ENCODE results near the gene FIBCD1. TPM values are rescaled to one million over a fixed set of nuclear protein-coding genes. Genes with fewer than 3 reads are reported as not detected.

The FIBCD1 gene
- total and polyA plus RNA-seq, 2 experiments from 2014 or later = 4.4 to 5.6 TPM

DNA sequence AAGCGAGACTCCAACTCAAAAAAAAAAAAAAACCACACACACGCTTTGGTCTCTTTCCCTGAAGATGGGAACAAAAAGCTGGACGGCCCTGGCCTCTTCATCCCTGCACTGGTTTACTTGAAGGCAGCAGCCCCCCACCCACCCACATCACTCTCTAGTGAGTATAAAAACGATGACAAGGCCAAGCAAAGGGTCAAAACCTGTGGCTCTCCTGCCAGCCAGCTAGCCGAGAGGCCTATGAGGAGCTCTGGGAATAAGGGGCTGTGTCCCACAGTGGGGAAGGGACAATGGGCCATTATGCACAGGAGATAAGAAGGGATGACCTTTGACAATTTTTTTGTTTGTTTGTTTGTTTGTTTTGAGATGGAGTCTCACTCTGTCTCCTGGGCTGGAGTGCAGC, 55.6 kb downstream of the FIBCD1 start:
- ATAC-seq (no peak), DNase-seq (ENCODE audit: low spot score) (no peak)
- Histone ChIP-seq H2AFZ (no peak overlapping the region), H3K27me3 (ENCODE audit: insufficient read depth) (no peaks in the 10 kb centered on the region), H3K36me3 (ENCODE audit: insufficient read depth) (peaks cover 56% of the 10 kb centered on the region), H3K27ac (ENCODE audit: low read depth) (0 out of 2 replicates have a peak overlapping the region, but pooled peaks have one; percentile 19), H3K4me2 (no peak overlapping the region), H3K4me3 (no peak overlapping the region), H4K20me1 (replicated peaks; ENCODE audit: insufficient read depth) (0 out of 2 replicates have a peak, but pooled peaks cover 6% of the 10 kb centered on the region), H3K4me1 (ENCODE audit: insufficient read depth) (no peaks in the 10 kb centered on the region), H3K79me2 (replicated peaks; ENCODE audit: insufficient read depth) (no peaks in the 10 kb centered on the region), H3F3A (replicated peaks; ENCODE audit: low read depth) (no peaks in the 10 kb centered on the region), H3K9me2 (ENCODE audit: insufficient read depth) (no peaks in the 10 kb centered on the region)
- H3K27ac Mint-ChIP-seq = peak overlapping the region; percentile 84; the same call in 1 of the 2 replicates
- H3K4me3 Mint-ChIP-seq = no peak overlapping the region
- TF ChIP-seq, protein P1, sequence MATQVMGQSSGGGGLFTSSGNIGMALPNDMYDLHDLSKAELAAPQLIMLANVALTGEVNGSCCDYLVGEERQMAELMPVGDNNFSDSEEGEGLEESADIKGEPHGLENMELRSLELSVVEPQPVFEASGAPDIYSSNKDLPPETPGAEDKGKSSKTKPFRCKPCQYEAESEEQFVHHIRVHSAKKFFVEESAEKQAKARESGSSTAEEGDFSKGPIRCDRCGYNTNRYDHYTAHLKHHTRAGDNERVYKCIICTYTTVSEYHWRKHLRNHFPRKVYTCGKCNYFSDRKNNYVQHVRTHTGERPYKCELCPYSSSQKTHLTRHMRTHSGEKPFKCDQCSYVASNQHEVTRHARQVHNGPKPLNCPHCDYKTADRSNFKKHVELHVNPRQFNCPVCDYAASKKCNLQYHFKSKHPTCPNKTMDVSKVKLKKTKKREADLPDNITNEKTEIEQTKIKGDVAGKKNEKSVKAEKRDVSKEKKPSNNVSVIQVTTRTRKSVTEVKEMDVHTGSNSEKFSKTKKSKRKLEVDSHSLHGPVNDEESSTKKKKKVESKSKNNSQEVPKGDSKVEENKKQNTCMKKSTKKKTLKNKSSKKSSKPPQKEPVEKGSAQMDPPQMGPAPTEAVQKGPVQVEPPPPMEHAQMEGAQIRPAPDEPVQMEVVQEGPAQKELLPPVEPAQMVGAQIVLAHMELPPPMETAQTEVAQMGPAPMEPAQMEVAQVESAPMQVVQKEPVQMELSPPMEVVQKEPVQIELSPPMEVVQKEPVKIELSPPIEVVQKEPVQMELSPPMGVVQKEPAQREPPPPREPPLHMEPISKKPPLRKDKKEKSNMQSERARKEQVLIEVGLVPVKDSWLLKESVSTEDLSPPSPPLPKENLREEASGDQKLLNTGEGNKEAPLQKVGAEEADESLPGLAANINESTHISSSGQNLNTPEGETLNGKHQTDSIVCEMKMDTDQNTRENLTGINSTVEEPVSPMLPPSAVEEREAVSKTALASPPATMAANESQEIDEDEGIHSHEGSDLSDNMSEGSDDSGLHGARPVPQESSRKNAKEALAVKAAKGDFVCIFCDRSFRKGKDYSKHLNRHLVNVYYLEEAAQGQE (IDR thresholded peaks at IDR 0.05; ENCODE audit: unreplicated experiment) = no peak
- TF ChIP-seq CREB1 (CRISPR knock-in tag; IDR thresholded peaks at IDR 0.05; ENCODE audit: low read depth) = no peak
- H3K27me3 Mint-ChIP-seq (ENCODE audit: insufficient read depth, low read depth, poor library complexity) = peaks cover 6% of the 10 kb centered on the region
- H3K36me3 Mint-ChIP-seq (ENCODE audit: low read depth) = peaks cover 79% of the 10 kb centered on the region
- peaks cover 7% of the 10 kb centered on the region; the same call in 1 of the 3 replicates for H3K4me1 Mint-ChIP-seq
- no peaks in the 10 kb centered on the region for H3K9me3 Mint-ChIP-seq

DNA sequence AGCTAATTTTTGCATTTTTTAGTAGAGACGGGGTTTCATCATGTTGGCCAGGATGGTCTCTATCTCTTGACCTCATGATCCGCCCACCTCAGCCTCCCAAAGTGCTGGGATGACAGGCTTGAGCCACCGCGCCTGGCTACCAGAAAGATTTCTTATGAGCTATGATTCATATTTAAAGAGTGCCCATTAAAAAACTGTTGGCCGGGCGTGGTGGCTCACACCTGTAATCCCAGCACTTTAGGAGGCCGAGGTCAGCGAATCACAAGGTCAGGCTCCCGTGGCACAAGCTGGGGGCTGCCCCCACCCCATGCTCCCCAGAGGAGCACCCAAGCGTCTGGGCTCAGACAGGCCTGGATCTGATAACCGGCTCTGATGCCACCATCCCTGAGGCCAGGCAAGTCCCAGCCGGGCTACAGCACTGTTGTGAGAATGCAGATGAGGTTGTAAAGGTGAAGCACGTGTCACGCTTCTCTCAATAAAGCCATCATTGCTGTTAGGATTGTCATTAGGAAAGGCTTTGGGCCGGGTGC, 56.3 kb downstream of the FIBCD1 start:
- no peaks in the 10 kb centered on the region for H3K79me2 ChIP-seq (replicated peaks; ENCODE audit: insufficient read depth)
- no peaks in the 10 kb centered on the region for H3F3A ChIP-seq (replicated peaks; ENCODE audit: low read depth)
- H3K4me1 Mint-ChIP-seq = peaks cover 7% of the 10 kb centered on the region; the same call in 1 of the 3 replicates
- ATAC-seq (no peak), DNase-seq (ENCODE audit: low spot score) (no peak)
- H3K9me2 ChIP-seq (ENCODE audit: insufficient read depth) = no peaks in the 10 kb centered on the region
- H4K20me1 ChIP-seq (replicated peaks; ENCODE audit: insufficient read depth) = 0 out of 2 replicates have a peak, but pooled peaks cover 6% of the 10 kb centered on the region
- peaks cover 62% of the 10 kb centered on the region for H3K36me3 ChIP-seq (ENCODE audit: insufficient read depth)
- H3K27ac Mint-ChIP-seq = no peak overlapping the region
- no peak overlapping the region for H3K4me2 ChIP-seq
- peaks cover 5% of the 10 kb centered on the region for H3K27me3 Mint-ChIP-seq (ENCODE audit: insufficient read depth, low read depth, poor library complexity)
- no peak overlapping the region for H3K4me3 ChIP-seq
- H3K4me3 Mint-ChIP-seq = no peak overlapping the region
- H2AFZ ChIP-seq = no peak overlapping the region
- no peaks in the 10 kb centered on the region for H3K4me1 ChIP-seq (ENCODE audit: insufficient read depth)
- no peaks in the 10 kb centered on the region for H3K27me3 ChIP-seq (ENCODE audit: insufficient read depth)
- no peaks in the 10 kb centered on the region for H3K9me3 Mint-ChIP-seq
- no peak overlapping the region for H3K27ac ChIP-seq (ENCODE audit: low read depth)
- peaks cover 81% of the 10 kb centered on the region for H3K36me3 Mint-ChIP-seq (ENCODE audit: low read depth)
- TF ChIP-seq, protein P1 (IDR thresholded peaks at IDR 0.05; ENCODE audit: unreplicated experiment) = no peak
- no peak for TF ChIP-seq EZH2 (IDR thresholded peaks at IDR 0.05; ENCODE audit: low read depth, unreplicated experiment)
- TF ChIP-seq, protein P2, sequence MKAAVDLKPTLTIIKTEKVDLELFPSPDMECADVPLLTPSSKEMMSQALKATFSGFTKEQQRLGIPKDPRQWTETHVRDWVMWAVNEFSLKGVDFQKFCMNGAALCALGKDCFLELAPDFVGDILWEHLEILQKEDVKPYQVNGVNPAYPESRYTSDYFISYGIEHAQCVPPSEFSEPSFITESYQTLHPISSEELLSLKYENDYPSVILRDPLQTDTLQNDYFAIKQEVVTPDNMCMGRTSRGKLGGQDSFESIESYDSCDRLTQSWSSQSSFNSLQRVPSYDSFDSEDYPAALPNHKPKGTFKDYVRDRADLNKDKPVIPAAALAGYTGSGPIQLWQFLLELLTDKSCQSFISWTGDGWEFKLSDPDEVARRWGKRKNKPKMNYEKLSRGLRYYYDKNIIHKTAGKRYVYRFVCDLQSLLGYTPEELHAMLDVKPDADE (IDR thresholded peaks at IDR 0.05) = no peak
- no peak for TF ChIP-seq NANOG (IDR thresholded peaks at IDR 0.05; ENCODE audit: borderline replicate concordance)
- no peak for TF ChIP-seq STAT1 (IDR thresholded peaks at IDR 0.05; ENCODE audit: unreplicated experiment)
- TF ChIP-seq JUNB (IDR thresholded peaks at IDR 0.05; ENCODE audit: unreplicated experiment) = no peak
- TF ChIP-seq ZNF331 (CRISPR knock-in tag; IDR thresholded peaks at IDR 0.05; ENCODE audit: low read depth) = no peak
- TF ChIP-seq POLR2AphosphoS5 (IDR thresholded peaks at IDR 0.05; ENCODE audit: low read depth) = no peak
- no peak for TF ChIP-seq EZH2phosphoT487 (IDR thresholded peaks at IDR 0.05; ENCODE audit: unreplicated experiment)
- TF ChIP-seq, protein P3, sequence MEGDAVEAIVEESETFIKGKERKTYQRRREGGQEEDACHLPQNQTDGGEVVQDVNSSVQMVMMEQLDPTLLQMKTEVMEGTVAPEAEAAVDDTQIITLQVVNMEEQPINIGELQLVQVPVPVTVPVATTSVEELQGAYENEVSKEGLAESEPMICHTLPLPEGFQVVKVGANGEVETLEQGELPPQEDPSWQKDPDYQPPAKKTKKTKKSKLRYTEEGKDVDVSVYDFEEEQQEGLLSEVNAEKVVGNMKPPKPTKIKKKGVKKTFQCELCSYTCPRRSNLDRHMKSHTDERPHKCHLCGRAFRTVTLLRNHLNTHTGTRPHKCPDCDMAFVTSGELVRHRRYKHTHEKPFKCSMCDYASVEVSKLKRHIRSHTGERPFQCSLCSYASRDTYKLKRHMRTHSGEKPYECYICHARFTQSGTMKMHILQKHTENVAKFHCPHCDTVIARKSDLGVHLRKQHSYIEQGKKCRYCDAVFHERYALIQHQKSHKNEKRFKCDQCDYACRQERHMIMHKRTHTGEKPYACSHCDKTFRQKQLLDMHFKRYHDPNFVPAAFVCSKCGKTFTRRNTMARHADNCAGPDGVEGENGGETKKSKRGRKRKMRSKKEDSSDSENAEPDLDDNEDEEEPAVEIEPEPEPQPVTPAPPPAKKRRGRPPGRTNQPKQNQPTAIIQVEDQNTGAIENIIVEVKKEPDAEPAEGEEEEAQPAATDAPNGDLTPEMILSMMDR (conservative IDR thresholded peaks at IDR 0.05; ENCODE audit: low read depth in 2 of 2) = no peak

All from GM23338 (cell line).